HG02981 (cell line): ENCODE data around the gene VPS26A.

Source experiments
- ATAC-seq: cut with Tn5 transposase; IDR thresholded peaks from one replicate; pipeline ENCODE4 v1.9.1; 2021; ENCODE audit warnings: mild to moderate bottlenecking, moderate library complexity; ENCODE audit not compliant: unreplicated experiment

VPS26A gene

GRCh38 chr10:69217119-69217754 lies 93.3 kb downstream of the VPS26A start:
- ATAC-seq = no peak

- ATAC-seq = no peak
These were observed 94.9 kb downstream of the VPS26A start for GRCh38 chr10:69218831-69219230.

GRCh38 chr10:69220041-69220451 lies 96.1 kb downstream of the VPS26A start, which contains the start of gene HKDC1:
Gene HKDC1 (plus strand): TSS chr10:69220332. CDS start chr10:69220436, 104 bp downstream.
- ATAC-seq = no peak

GRCh38 chr10:69220507-69220906 lies 96.5 kb downstream of the VPS26A start:
- ATAC-seq = no peak
